Testis (tissue), 2 donors: ENCODE data around the gene PTPRD.

ENCODE experiments used
- POLR2A ChIP-seq: fragments of 450-650 bp; IDR thresholded peaks from one replicate; pipeline ENCODE4 v1.6.1; 2017; ENCODE audit warnings: antibody characterized with exemption, mild to moderate bottlenecking, moderate library complexity
- TF ChIP-seq, protein P1 (sequence below), 3 experiments: fragments of 450-650 bp in 2 of 3; fragments of 200-600 bp in 1 of 3; sonication (generic) in 1 of 3; IDR thresholded peaks; one replicate each; pipeline ENCODE4 v1.5.1; 2016 to 2019; ENCODE audit warnings: antibody characterized with exemption in 3 of 3, mild to moderate bottlenecking in 2 of 3, moderate library complexity in 1 of 3

GRCh38 chr9:10331157-10331556, 281.6 kb downstream of the PTPRD start:
- TF ChIP-seq, protein P1, sequence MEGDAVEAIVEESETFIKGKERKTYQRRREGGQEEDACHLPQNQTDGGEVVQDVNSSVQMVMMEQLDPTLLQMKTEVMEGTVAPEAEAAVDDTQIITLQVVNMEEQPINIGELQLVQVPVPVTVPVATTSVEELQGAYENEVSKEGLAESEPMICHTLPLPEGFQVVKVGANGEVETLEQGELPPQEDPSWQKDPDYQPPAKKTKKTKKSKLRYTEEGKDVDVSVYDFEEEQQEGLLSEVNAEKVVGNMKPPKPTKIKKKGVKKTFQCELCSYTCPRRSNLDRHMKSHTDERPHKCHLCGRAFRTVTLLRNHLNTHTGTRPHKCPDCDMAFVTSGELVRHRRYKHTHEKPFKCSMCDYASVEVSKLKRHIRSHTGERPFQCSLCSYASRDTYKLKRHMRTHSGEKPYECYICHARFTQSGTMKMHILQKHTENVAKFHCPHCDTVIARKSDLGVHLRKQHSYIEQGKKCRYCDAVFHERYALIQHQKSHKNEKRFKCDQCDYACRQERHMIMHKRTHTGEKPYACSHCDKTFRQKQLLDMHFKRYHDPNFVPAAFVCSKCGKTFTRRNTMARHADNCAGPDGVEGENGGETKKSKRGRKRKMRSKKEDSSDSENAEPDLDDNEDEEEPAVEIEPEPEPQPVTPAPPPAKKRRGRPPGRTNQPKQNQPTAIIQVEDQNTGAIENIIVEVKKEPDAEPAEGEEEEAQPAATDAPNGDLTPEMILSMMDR (IDR thresholded peaks at IDR 0.05): no peak
- TF ChIP-seq POLR2A: no peak
